ENCODE measurements around the gene RNF11. TPM values are rescaled to one million over a fixed set of nuclear protein-coding genes. Genes with fewer than 3 reads are reported as not detected.

RNF11 gene
- total and polyA plus RNA-seq, 2 of the 8 experiments (the other 6 are each of a cell fraction or from before 2014, with no cell fraction given) = 49.6 to 54.2 TPM

GRCh38 chr1:51193564-51193963, 42.5 kb upstream of the RNF11 start:
- Histone ChIP-seq H3K14ac (ENCODE audit: insufficient read length) (no peak overlapping the region), H3K79me2 (ENCODE audit: control insufficient read depth in 1 of 2, insufficient read depth in 2 of 2, low read length in 2 of 2) (no peaks in the 10 kb centered on the region), H4K5ac (ENCODE audit: insufficient read length, low read depth, low read length) (no peak overlapping the region), H3K36me3 (ENCODE audit: control insufficient read depth in 2 of 4, insufficient read depth in 4 of 4, low read length in 3 of 4) (no peaks in the 10 kb centered on the region), H3K56ac (replicated peaks; ENCODE audit: insufficient read length, low read depth, low read length) (no peak overlapping the region), H3K27me3 (replicated peaks in 1 of 4; ENCODE audit: control insufficient read depth in 3 of 4, extremely low read depth in 1 of 4, insufficient read depth in 3 of 4, low read length in 3 of 4) (no peaks in the 10 kb centered on the region), H3K9me3 (ENCODE audit: insufficient read depth in 2 of 2, low read depth in 1 of 2, low read length in 1 of 2) (no peaks in the 10 kb centered on the region), H4K20me1 (replicated peaks in 1 of 2; ENCODE audit: control insufficient read depth in 1 of 2, insufficient read depth in 2 of 2, low read length in 2 of 2) (no peaks in the 10 kb centered on the region), H3K4me1 (replicated peaks in 1 of 4; ENCODE audit: control insufficient read depth in 3 of 4, insufficient read depth in 4 of 4, low read length in 3 of 4) (no peaks in the 10 kb centered on the region), H2BK12ac (ENCODE audit: low read depth, low read length) (no peak overlapping the region), H3K27ac (ENCODE audit: low read depth, low read length) (no peak overlapping the region), H3K4me2 (ENCODE audit: insufficient read depth in 1 of 2, low read depth in 2 of 2, low read length in 2 of 2) (no peak overlapping the region), H2BK15ac (ENCODE audit: low read length) (no peak overlapping the region), H4K91ac (replicated peaks; ENCODE audit: insufficient read length, low read length) (no peak overlapping the region), H2AK5ac (ENCODE audit: low read depth, low read length) (no peak overlapping the region), H3K18ac (ENCODE audit: extremely low read depth, low read length) (no peak overlapping the region), H2BK20ac (ENCODE audit: low read length) (no peak overlapping the region), H3K4ac (replicated peaks; ENCODE audit: insufficient read length, low read depth, low read length) (no peak overlapping the region), H2AFZ (ENCODE audit: low read length) (no peak overlapping the region), H3K23me2 (ENCODE audit: low read depth, low read length) (no peaks in the 10 kb centered on the region; the same call in 1 of the 2 replicates), H3K79me1 (ENCODE audit: low read depth, low read length) (no peaks in the 10 kb centered on the region), H3K9ac (replicated peaks in 1 of 4; ENCODE audit: extremely low read depth in 1 of 4, low read depth in 3 of 4, low read length in 3 of 4) (no peak overlapping the region), H3K23ac (ENCODE audit: insufficient read length) (no peak overlapping the region), H2BK5ac (ENCODE audit: low read depth, low read length) (no peak overlapping the region), H3K4me3 (ENCODE audit: extremely low read depth in 1 of 4, insufficient read depth in 2 of 4, low read depth in 3 of 4, low read length in 4 of 4) (no peak overlapping the region), H2BK120ac (replicated peaks; ENCODE audit: low read depth, low read length) (no peak overlapping the region), H4K8ac (ENCODE audit: extremely low read depth, insufficient read depth, low read length) (no peak overlapping the region)
- no peak for FAIRE-seq
- DNase-seq (ENCODE audit: low read depth in 1 of 2, low spot score in 2 of 2) = no peak
- ChIA-PET CTCF (ENCODE audit: partially characterized antibody) (interaction anchor here (0.6 to 7.5 kb wide), 14 partner anchors 8 to 876 kb away, joined by 3 to 83 read pairs (median 8); no protein-coding TSS in a partner anchor), POLR2A (ENCODE audit: partially characterized antibody) (no interaction called here)
- peak; percentile 40; the same call in 1 of the 2 replicates for TF ChIP-seq MAFK (IDR thresholded peaks at IDR 0.05; ENCODE audit: low read depth, low read length)
